ENCODE measurements around the gene VKORC1. TPM values are rescaled to one million over a fixed set of nuclear protein-coding genes. Genes with fewer than 3 reads are reported as not detected.

VKORC1 gene
- total RNA-seq, 1 donor from 2014 or later: 78.9 TPM

DNA sequence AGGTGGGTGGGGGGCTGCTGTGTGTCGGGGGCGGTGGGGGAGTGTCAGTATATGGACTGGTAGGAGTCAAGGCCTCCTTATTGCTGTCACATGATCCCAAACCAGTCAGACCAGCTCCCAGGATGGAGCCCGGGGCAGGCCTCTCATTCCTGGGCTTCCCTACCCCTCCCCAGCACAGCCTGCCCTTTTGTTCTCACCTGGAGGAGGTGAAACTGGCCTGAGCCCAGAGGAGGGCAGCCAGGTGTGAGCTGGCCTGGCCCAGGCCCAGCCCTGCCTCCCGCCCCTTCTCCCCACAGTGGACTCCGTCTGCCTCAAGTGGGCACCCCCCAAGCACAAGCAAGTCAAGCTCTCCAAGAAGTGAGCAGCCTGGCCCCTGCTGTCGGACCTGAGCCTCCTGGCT, 36.3 kb upstream of the VKORC1 start:
- TF ChIP-seq, protein P1, sequence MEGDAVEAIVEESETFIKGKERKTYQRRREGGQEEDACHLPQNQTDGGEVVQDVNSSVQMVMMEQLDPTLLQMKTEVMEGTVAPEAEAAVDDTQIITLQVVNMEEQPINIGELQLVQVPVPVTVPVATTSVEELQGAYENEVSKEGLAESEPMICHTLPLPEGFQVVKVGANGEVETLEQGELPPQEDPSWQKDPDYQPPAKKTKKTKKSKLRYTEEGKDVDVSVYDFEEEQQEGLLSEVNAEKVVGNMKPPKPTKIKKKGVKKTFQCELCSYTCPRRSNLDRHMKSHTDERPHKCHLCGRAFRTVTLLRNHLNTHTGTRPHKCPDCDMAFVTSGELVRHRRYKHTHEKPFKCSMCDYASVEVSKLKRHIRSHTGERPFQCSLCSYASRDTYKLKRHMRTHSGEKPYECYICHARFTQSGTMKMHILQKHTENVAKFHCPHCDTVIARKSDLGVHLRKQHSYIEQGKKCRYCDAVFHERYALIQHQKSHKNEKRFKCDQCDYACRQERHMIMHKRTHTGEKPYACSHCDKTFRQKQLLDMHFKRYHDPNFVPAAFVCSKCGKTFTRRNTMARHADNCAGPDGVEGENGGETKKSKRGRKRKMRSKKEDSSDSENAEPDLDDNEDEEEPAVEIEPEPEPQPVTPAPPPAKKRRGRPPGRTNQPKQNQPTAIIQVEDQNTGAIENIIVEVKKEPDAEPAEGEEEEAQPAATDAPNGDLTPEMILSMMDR (conservative IDR thresholded peaks at IDR 0.05): no peak
- Mint-ChIP-seq H3K36me3 (peaks cover 4% of the 10 kb centered on the region), H3K4me3 (peak overlapping the region; percentile 74), H3K9me3 (no peaks in the 10 kb centered on the region), H3K4me1 (ENCODE audit: unreplicated experiment) (peaks cover 17% of the 10 kb centered on the region), H3K27ac (peak overlapping the region; percentile 93), H3K27me3 (peaks cover 5% of the 10 kb centered on the region)
- no peak for DNase-seq (ENCODE audit: extremely low spot score, unreplicated experiment)

DNA sequence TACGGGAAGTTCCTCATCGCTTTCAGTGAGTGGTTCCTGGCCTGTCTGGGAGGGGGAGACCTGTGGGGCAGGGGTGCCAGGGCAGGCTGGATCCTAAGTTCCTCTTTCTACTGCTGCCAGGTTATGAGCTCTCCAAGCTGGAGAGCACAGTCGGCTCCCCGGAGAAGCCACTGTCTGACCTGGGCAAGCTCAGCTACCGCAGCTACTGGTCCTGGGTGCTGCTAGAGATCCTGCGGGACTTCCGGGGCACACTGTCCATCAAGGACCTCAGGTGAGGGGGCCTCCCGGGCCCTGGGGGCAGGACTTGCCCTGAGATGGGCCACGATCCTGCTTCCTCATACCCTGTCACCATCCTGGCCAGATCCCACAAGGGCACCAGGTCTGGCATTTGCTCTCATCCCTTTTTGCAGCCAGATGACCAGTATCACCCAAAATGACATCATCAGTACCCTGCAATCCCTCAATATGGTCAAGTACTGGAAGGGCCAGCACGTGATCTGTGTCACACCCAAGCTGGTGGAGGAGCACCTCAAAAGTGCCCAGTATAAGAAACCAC, 35.8 kb upstream of the VKORC1 start:
- Mint-ChIP-seq H3K36me3 (peaks cover 4% of the 10 kb centered on the region), H3K9me3 (no peaks in the 10 kb centered on the region), H3K4me1 (ENCODE audit: unreplicated experiment) (peaks cover 14% of the 10 kb centered on the region), H3K27ac (peak overlapping the region; percentile 93), H3K4me3 (peak overlapping the region; percentile 74), H3K27me3 (peaks cover 2% of the 10 kb centered on the region)
- DNase-seq (ENCODE audit: extremely low spot score, unreplicated experiment): no peak
- TF ChIP-seq, protein P1 (conservative IDR thresholded peaks at IDR 0.05): no peak

DNA sequence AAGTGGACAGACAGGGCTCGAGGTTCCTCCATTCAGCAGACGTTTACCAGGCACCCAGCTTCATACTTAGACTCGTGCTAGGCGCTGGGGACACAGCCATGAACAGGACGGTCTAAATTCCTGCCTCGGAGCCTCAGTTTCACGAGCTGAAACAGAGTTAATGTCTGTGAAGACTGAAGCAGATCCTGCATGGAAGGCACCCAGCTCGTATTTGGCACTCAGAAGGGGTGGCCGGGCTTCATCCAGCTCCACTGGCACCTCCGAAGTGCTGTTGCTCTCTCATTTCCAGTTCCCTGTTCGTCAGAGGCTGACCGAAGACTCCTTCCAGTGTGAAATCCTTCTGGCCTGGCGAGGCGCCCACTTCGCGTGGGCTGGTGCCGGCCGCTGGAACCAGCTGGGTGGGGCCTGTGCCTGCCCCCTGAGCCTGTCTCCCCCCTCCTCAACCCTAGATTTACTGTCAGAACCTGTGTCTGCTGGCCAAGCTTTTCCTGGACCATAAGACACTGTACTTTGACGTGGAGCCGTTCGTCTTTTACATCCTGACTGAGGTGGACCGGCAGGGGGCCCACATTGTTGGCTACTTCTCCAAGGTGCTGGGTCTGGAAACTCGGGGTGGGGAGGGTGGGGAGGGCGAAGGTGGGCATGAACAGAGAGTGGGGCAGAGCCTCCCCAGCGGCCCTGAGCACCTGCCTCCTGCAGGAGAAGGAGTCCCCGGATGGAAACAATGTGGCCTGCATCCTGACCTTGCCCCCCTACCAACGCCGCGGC, 35.2 kb upstream of the VKORC1 start:
- Mint-ChIP-seq H3K27me3 (peaks cover 1% of the 10 kb centered on the region), H3K4me3 (no peak overlapping the region), H3K9me3 (no peaks in the 10 kb centered on the region), H3K4me1 (ENCODE audit: unreplicated experiment) (peaks cover 14% of the 10 kb centered on the region), H3K27ac (peak overlapping the region; percentile 93), H3K36me3 (peaks cover 4% of the 10 kb centered on the region)
- TF ChIP-seq, protein P1 (conservative IDR thresholded peaks at IDR 0.05): no peak
- DNase-seq (ENCODE audit: extremely low spot score, unreplicated experiment): no peak

DNA sequence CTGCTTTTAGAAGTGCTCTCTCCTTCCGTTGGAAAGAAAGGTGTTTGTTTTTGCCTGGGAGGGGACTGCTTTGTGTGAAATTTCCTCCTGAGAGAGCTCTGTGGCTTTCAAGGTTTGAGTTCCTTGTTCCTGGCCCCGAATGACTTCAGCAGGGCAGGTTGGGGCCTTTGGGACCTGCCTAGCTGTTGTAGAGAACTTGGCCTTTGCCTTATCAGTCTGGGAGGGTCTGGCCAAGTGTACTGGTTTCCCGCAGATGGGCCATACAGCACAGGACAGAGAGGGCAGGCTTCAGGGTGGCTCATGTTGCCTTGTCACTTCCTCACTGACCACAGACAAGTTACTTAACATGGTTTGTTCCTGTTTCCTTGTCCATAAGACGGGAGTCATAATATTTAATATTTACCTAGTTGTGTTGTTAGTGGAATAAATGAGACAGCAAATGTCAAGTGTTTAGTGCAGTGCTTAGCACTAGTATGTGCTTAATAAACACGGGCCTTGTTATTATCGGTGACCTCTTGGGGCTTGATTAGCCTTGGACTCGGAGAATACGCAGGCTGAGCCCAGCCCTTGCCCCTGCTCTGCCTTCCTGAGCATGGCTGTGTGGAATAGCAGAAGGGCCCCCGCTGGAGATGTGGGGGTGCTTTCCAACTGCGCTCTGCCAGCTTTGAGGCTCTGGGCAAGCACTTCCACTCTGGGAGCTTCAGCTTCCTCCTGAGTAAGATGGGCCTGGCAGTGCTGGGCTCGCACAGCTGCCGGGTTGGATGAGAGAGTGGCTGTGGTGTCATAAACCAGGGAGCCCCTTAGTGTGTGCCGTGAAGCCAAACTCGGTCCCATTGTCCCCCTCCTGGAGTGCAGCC, 34.3 kb upstream of the VKORC1 start:
- TF ChIP-seq, protein P1 (conservative IDR thresholded peaks at IDR 0.05): no peak
- Mint-ChIP-seq H3K36me3 (peaks cover 4% of the 10 kb centered on the region), H3K4me3 (peak overlapping the region; percentile 44), H3K9me3 (no peaks in the 10 kb centered on the region), H3K27me3 (no peaks in the 10 kb centered on the region), H3K4me1 (ENCODE audit: unreplicated experiment) (peaks cover 10% of the 10 kb centered on the region), H3K27ac (peak overlapping the region; percentile 93)
- DNase-seq (ENCODE audit: extremely low spot score, unreplicated experiment): no peak

DNA sequence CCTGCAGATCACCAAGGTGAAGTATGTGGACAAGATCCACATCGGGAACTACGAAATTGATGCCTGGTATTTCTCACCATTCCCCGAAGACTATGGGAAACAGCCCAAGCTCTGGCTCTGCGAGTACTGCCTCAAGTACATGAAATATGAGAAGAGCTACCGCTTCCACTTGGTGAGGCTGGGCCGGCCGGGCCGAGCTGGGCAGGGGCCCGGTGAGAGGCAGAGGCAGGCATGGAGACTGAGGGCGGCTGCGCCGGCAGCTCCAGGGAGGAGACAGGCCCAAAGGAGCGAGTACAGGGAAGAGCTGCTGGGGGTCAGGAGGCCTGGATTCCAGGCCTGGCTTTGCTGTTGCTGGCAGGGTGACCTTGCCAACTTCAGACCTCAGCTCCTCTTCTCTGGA, 32.6 kb upstream of the VKORC1 start:
- no peaks in the 10 kb centered on the region for H3K9me3 Mint-ChIP-seq
- no peak for DNase-seq (ENCODE audit: extremely low spot score, unreplicated experiment)

More for the DNA sequence above, 32.6 kb upstream of the VKORC1 start:
- H3K4me3 Mint-ChIP-seq: no peak overlapping the region
- TF ChIP-seq, protein P1 (conservative IDR thresholded peaks at IDR 0.05): no peak
- H3K4me1 Mint-ChIP-seq (ENCODE audit: unreplicated experiment): peaks cover 5% of the 10 kb centered on the region
- no peak overlapping the region for H3K27ac Mint-ChIP-seq
- peaks cover 6% of the 10 kb centered on the region for H3K36me3 Mint-ChIP-seq
- no peaks in the 10 kb centered on the region for H3K27me3 Mint-ChIP-seq

Measured in type B pancreatic cell (in vitro differentiated cells).